DOHH2 (cell line): ENCODE data around the gene FAM174C.

Source experiments
- H3F3A ChIP-seq: fragments of 200-600 bp; sonication (generic), shearing (Covaris generic); 2 replicates; pipeline ENCODE4 v1.6.0; 2016; ENCODE audit warnings: antibody characterized with exemption, mild to moderate bottlenecking; ENCODE audit not compliant: control insufficient read depth, insufficient read depth
- H3K27ac ChIP-seq: fragments of 200-600 bp; sonication (generic); 2 replicates; pipeline ENCODE4 v1.5.1; 2014; ENCODE audit warnings: low read depth, mild to moderate bottlenecking, low read length, moderate library complexity
- H3K27me3 ChIP-seq: fragments of 200-600 bp; sonication (generic); 2 replicates; pipeline ENCODE4 v1.6.1; 2014; ENCODE audit warnings: mild to moderate bottlenecking, low read length, mixed read lengths; ENCODE audit not compliant: control insufficient read depth
- H3K36me3 ChIP-seq: fragments of 200-600 bp; sonication (generic); 2 replicates; pipeline ENCODE4 v1.6.1; 2014; ENCODE audit warnings: mild to moderate bottlenecking, low read length, moderate library complexity, mixed read lengths; ENCODE audit not compliant: control insufficient read depth
- H3K4me1 ChIP-seq: fragments of 200-600 bp; sonication (generic); 2 replicates; pipeline ENCODE4 v1.6.1; 2014; ENCODE audit warnings: mild to moderate bottlenecking, low read length, mixed read lengths; ENCODE audit not compliant: control insufficient read depth
- H3K4me2 ChIP-seq: fragments of 200-600 bp; sonication (generic); 2 replicates; pipeline ENCODE4 v1.6.0; 2014; ENCODE audit warnings: mild to moderate bottlenecking, low read length, moderate library complexity
- H3K4me3 ChIP-seq: fragments of 200-600 bp; sonication (generic); 2 replicates; pipeline ENCODE4 v1.5.1; 2014; ENCODE audit warnings: mild to moderate bottlenecking, low read length, mixed read lengths
- H3K79me2 ChIP-seq: fragments of 200-600 bp; sonication (generic); 2 replicates; pipeline ENCODE4 v1.6.1; 2014; ENCODE audit warnings: mild to moderate bottlenecking, low read length, mixed read lengths; ENCODE audit not compliant: control insufficient read depth
- H3K9me2 ChIP-seq: fragments of 200-600 bp; sonication (generic); replicated peaks from 2 replicates; pipeline ENCODE4 v1.6.1; 2014; ENCODE audit warnings: mild to moderate bottlenecking, low read length, mixed read lengths; ENCODE audit not compliant: control insufficient read depth
- H3K9me3 ChIP-seq: fragments of 200-600 bp; sonication (generic); 2 replicates; pipeline ENCODE4 v1.6.1; 2014; ENCODE audit warnings: antibody characterized with exemption, low read length, mixed read lengths; ENCODE audit not compliant: control insufficient read depth, insufficient read depth
- H4K20me1 ChIP-seq: fragments of 200-600 bp; sonication (generic); 2 replicates; pipeline ENCODE4 v1.6.0; 2014; ENCODE audit warnings: low read depth, mild to moderate bottlenecking, antibody characterized with exemption, low read length, moderate library complexity; ENCODE audit not compliant: control insufficient read depth, insufficient read depth
- EZH2phosphoT487 ChIP-seq: fragments of 200-600 bp; sonication (generic); IDR thresholded peaks from 2 replicates; pipeline ENCODE4 v1.6.1; 2017; ENCODE audit warnings: borderline replicate concordance, mild to moderate bottlenecking, antibody characterized with exemption, low read length, moderate library complexity, mixed read lengths
- TF ChIP-seq, protein P1 (sequence below): fragments of 200-600 bp; sonication (generic); IDR thresholded peaks from one replicate; pipeline ENCODE4 v1.5.1; 2014; ENCODE audit warnings: antibody characterized with exemption, mild to moderate bottlenecking, low read depth, low read length; ENCODE audit not compliant: poor library complexity, severe bottlenecking

FAM174C gene

DNA sequence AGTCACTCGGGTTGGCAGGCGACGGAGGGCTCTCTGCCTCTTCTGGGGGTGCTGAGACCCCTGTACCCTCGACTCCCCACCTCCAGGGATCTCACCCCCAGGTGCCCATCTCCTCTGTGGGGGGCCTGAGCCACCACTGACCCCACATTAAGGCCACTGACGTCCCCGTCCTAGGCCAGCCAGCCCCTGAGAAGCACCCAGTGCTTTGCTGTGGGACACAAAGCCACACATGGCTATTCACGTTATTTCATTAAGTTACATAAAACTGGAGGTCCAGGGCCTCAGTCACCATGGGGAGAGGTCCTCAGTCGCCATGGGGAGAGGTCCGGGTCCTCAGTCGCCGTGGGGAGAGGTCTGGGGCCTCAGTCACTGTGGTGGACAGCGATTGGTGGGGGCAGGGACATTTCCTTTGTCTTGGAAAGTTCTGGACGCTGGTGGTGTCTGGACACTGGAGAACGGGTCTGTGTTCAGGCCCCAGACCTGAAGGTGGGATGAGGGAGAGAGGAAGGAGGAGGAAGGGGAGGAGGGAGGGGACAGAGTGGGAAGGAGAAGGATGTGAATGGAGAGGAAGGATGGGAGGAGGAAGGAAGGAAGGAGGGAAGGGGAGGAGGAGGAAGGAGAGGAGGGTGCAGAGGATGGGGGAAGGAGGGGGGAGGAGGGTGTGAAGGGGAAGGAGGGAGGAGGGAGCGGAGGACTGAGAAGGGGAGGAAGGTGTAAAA is 6.4 kb downstream of the FAM174C start:
- peaks cover 5% of the 10 kb centered on the region for H4K20me1 ChIP-seq
- H3K27me3 ChIP-seq, result peaks cover 27% of the 10 kb centered on the region
- no peaks in the 10 kb centered on the region for H3K9me2 ChIP-seq
- peaks cover 5% of the 10 kb centered on the region for H3K79me2 ChIP-seq
- peaks cover 40% of the 10 kb centered on the region for H3K36me3 ChIP-seq
- H3K4me3 ChIP-seq, result no peak overlapping the region
- TF ChIP-seq, protein P1, sequence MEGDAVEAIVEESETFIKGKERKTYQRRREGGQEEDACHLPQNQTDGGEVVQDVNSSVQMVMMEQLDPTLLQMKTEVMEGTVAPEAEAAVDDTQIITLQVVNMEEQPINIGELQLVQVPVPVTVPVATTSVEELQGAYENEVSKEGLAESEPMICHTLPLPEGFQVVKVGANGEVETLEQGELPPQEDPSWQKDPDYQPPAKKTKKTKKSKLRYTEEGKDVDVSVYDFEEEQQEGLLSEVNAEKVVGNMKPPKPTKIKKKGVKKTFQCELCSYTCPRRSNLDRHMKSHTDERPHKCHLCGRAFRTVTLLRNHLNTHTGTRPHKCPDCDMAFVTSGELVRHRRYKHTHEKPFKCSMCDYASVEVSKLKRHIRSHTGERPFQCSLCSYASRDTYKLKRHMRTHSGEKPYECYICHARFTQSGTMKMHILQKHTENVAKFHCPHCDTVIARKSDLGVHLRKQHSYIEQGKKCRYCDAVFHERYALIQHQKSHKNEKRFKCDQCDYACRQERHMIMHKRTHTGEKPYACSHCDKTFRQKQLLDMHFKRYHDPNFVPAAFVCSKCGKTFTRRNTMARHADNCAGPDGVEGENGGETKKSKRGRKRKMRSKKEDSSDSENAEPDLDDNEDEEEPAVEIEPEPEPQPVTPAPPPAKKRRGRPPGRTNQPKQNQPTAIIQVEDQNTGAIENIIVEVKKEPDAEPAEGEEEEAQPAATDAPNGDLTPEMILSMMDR, result no peak
- no peak for TF ChIP-seq EZH2phosphoT487
- H3K4me2 ChIP-seq, result no peak overlapping the region
- no peaks in the 10 kb centered on the region; the same call in 1 of the 2 replicates for H3F3A ChIP-seq
- H3K9me3 ChIP-seq, result no peaks in the 10 kb centered on the region
- peaks cover 13% of the 10 kb centered on the region for H3K4me1 ChIP-seq
- no peak overlapping the region for H3K27ac ChIP-seq

DNA sequence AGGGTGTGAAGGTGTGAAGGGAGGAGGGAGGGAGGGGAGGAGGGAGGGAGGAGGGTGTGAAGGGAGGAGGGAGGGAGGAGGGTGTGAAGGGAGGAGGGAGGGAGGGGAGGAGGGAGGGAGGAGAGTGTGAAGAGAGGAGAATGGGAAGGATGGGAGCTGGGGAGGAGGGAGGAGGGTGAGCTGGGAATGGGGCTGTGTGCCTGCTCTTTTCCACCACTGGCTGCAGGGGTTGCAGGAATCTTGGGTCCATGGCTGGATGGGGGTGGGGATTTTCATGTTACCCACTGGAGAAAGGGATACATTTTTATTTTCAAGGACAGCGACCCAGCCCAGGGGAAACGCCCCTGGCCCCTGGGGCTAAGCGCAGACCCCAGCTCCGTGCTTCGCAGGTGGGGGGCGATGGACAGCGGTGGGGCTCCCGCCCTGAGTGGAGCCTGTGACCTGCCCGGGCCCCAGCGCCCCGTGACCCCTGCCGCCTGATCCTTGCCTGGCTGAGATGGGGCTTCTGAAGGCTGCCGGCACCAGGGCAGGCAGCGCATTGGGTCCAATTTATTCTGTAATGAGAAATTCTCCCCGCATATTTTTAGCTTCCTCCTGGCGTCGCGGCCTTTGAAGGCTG is 7.4 kb downstream of the FAM174C start:
- Histone ChIP-seq H3K4me1 (peaks cover 10% of the 10 kb centered on the region), H3K27ac (no peak overlapping the region), H4K20me1 (peaks cover 5% of the 10 kb centered on the region), H3F3A (no peaks in the 10 kb centered on the region; the same call in 1 of the 2 replicates), H3K36me3 (peaks cover 30% of the 10 kb centered on the region), H3K4me3 (no peak overlapping the region), H3K79me2 (no peaks in the 10 kb centered on the region), H3K4me2 (no peak overlapping the region), H3K27me3 (peaks cover 34% of the 10 kb centered on the region), H3K9me2 (no peaks in the 10 kb centered on the region), H3K9me3 (no peaks in the 10 kb centered on the region)
- no peak for TF ChIP-seq EZH2phosphoT487
- TF ChIP-seq, protein P1, result no peak

- Histone ChIP-seq H3K27ac (no peak overlapping the region), H3K36me3 (peaks cover 23% of the 10 kb centered on the region), H3K27me3 (peaks cover 38% of the 10 kb centered on the region), H3F3A (no peaks in the 10 kb centered on the region; the same call in 1 of the 2 replicates), H3K9me3 (no peaks in the 10 kb centered on the region), H3K4me2 (no peak overlapping the region), H3K4me3 (no peak overlapping the region), H4K20me1 (peaks cover 5% of the 10 kb centered on the region), H3K79me2 (no peaks in the 10 kb centered on the region), H3K4me1 (peaks cover 10% of the 10 kb centered on the region), H3K9me2 (no peaks in the 10 kb centered on the region)
- TF ChIP-seq EZH2phosphoT487, result no peak
Observed at GRCh38 chr19:1283207-1283916, 8.0 kb downstream of the FAM174C start.

- Histone ChIP-seq H3K4me2 (no peak overlapping the region), H3K27ac (no peak overlapping the region)
Observed at GRCh38 chr19:1283917-1284292, 8.6 kb downstream of the FAM174C start.

More at GRCh38 chr19:1283917-1284292, 8.6 kb downstream of the FAM174C start:
- no peak for TF ChIP-seq EZH2phosphoT487
- TF ChIP-seq, protein P1, result no peak
- Histone ChIP-seq H3K4me3 (no peak overlapping the region), H3K36me3 (peaks cover 18% of the 10 kb centered on the region), H3K4me1 (peaks cover 10% of the 10 kb centered on the region), H4K20me1 (peaks cover 5% of the 10 kb centered on the region), H3K27me3 (peaks cover 38% of the 10 kb centered on the region), H3K9me2 (no peaks in the 10 kb centered on the region), H3K79me2 (no peaks in the 10 kb centered on the region), H3F3A (no peaks in the 10 kb centered on the region; the same call in 1 of the 2 replicates), H3K9me3 (no peaks in the 10 kb centered on the region)
